Karpas-422 (cell line): ENCODE measurements around the gene RUNX2. TPM values are rescaled to one million over a fixed set of nuclear protein-coding genes. Genes with fewer than 3 reads are reported as not detected.
A peak's percentile ranks its signal among the peaks of the same experiment; 100 is the strongest.

Source experiments
- DNase-seq: peaks from one replicate; pipeline ENCODE4 v3.0.0-alpha.2; 2015
- H2AFZ ChIP-seq: fragments of 200-600 bp; sonication (generic); 2 replicates; pipeline ENCODE4 v1.6.1; 2014; ENCODE audit warnings: antibody characterized with exemption, low read length, mixed read lengths
- H3K27ac ChIP-seq: fragments of 200-600 bp; sonication (generic); 2 replicates; pipeline ENCODE4 v1.5.1; 2014; ENCODE audit warnings: mild to moderate bottlenecking, low read length, moderate library complexity
- H3K27me3 ChIP-seq: fragments of 200-600 bp; sonication (generic); 2 replicates; pipeline ENCODE4 v1.6.1; 2014; ENCODE audit warnings: low read length, mixed read lengths
- H3K36me3 ChIP-seq: fragments of 200-600 bp; sonication (generic); 2 replicates; pipeline ENCODE4 v1.6.1; 2014; ENCODE audit warnings: low read length, mixed read lengths; ENCODE audit not compliant: insufficient read depth
- H3K4me1 ChIP-seq: fragments of 200-600 bp; sonication (generic); 2 replicates; pipeline ENCODE4 v1.6.1; 2014; ENCODE audit warnings: mild to moderate bottlenecking, low read length, mixed read lengths
- H3K4me2 ChIP-seq: fragments of 200-600 bp; sonication (generic); 2 replicates; pipeline ENCODE4 v1.6.1; 2014; ENCODE audit warnings: low read length, low read depth, mild to moderate bottlenecking; ENCODE audit not compliant: poor library complexity, severe bottlenecking
- H3K4me3 ChIP-seq: fragments of 200-600 bp; sonication (generic); 2 replicates; pipeline ENCODE4 v1.5.1; 2014; ENCODE audit warnings: mild to moderate bottlenecking, antibody characterized with exemption, low read length, mixed read lengths
- H3K79me2 ChIP-seq: fragments of 200-600 bp; sonication (generic); 2 replicates; pipeline ENCODE4 v1.6.1; 2014; ENCODE audit warnings: mild to moderate bottlenecking, low read length, mixed read lengths
- H3K9ac ChIP-seq: fragments of 200-600 bp; sonication (generic); 2 replicates; pipeline ENCODE4 v1.6.0; 2014; ENCODE audit warnings: low read length
- H3K9me2 ChIP-seq: fragments of 200-600 bp; sonication (generic), shearing (Covaris generic); replicated peaks from 2 replicates; pipeline ENCODE4 v1.6.0; 2014; ENCODE audit warnings: mild to moderate bottlenecking, low read length, moderate library complexity; ENCODE audit not compliant: insufficient read depth
- H3K9me3 ChIP-seq: fragments of 300-700, 200-600 bp; sonication (generic); 2 replicates; pipeline ENCODE4 v1.6.1; 2014; ENCODE audit warnings: low read length, mixed read lengths
- H4K20me1 ChIP-seq: fragments of 200-600 bp; sonication (generic); 2 replicates; pipeline ENCODE4 v1.6.1; 2014; ENCODE audit warnings: mild to moderate bottlenecking, antibody characterized with exemption, low read length, low read depth; ENCODE audit not compliant: insufficient read depth
- total RNA-seq: library from RNA; depleted of rRNA; stranded (reverse); fragments of >200 nt; shearing (Covaris generic); gene quantifications from 2 replicates; pipeline ENCODE4 v1.2.3, GENCODE V29; 2014; ENCODE audit warnings: low replicate concordance

RUNX2 gene
- total RNA-seq, 1 experiment from 2014 or later, result 0.19 TPM

DNA sequence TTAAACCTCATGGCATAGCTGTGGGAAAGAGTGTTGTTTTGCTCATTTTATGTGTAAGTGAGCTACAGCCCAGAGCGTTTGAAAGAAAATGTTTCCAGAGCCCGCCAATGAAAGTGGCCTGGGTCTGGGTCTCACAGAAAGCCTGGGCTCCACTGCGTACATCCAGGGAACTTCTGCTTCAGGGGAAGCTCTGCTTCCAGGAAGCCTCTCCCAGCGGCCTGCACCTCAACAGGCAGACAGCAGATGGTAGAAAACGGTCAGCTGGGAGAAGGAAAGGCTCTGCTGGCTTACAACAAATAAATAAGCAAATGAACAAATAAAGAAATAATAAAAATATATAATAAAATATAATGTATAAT, 320.1 kb downstream of the RUNX2 start:
- no peaks in the 10 kb centered on the region for H3K79me2 ChIP-seq
- no peaks in the 10 kb centered on the region for H3K36me3 ChIP-seq
- H3K4me1 ChIP-seq, result peaks cover 4% of the 10 kb centered on the region
- no peak overlapping the region for H3K9ac ChIP-seq
- no peak for DNase-seq
- no peak overlapping the region for H3K27ac ChIP-seq
- no peaks in the 10 kb centered on the region for H4K20me1 ChIP-seq
- no peak overlapping the region for H3K4me3 ChIP-seq
- no peaks in the 10 kb centered on the region for H3K9me3 ChIP-seq
- no peaks in the 10 kb centered on the region for H3K9me2 ChIP-seq
- no peak overlapping the region for H2AFZ ChIP-seq
- H3K27me3 ChIP-seq, result no peaks in the 10 kb centered on the region
- no peak overlapping the region for H3K4me2 ChIP-seq

DNA sequence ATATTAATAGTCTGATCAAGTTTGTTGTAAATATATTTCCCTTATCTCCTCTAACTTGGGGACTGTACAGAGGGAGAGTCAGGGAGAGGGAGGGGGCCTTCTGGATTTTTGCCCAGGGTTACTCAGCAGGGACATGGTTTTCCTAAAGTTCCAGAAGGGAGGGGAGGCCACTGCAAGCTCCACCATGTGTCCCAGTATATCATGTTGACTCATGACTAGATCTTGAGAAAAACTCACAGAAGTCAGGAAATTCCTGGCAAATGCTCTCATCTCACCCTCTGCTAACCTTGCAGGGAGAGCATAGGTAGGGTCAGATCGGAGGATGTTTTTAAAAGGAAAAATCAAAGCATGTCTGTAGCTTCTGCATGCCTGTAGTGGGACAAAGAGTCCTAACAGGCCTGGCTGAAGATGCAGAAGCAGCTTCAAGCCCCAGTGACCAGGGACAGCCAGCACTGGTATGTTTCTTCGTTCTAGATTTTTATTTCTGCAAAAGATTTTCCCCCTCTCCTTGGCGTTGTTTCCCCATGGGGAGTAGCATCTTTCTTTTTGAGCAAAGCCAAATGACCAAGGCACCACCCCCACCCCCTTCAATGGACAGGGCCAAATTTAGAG, 322.5 kb downstream of the RUNX2 start:
- Histone ChIP-seq H3K4me3 (no peak overlapping the region), H2AFZ (no peak overlapping the region), H3K36me3 (no peaks in the 10 kb centered on the region), H3K27ac (no peak overlapping the region), H4K20me1 (no peaks in the 10 kb centered on the region), H3K4me1 (peaks cover 8% of the 10 kb centered on the region), H3K9me2 (no peaks in the 10 kb centered on the region), H3K4me2 (no peak overlapping the region), H3K79me2 (no peaks in the 10 kb centered on the region), H3K9me3 (no peaks in the 10 kb centered on the region), H3K9ac (no peak overlapping the region), H3K27me3 (no peaks in the 10 kb centered on the region)
- DNase-seq, result no peak

DNA sequence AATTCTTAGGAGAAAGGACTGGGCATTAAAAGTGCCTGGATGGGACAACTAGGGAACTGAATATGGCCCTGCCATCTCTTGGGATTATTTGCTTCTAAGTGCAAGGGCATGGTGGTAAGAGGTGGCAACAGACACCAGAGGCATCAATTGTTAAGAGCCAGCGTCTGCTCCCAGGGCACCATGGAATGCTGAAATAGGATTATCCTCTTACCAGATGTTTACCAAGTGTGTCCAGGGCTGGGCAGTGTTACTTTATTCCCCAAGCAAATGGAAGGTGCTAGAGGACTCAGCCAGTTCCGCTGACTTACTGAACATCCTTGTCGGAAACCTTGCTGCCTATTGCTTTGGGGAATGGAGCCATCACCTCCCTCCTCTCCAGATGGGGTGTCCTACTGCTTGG, 323.2 kb downstream of the RUNX2 start:
- Histone ChIP-seq H3K4me1 (peaks cover 8% of the 10 kb centered on the region), H3K79me2 (no peaks in the 10 kb centered on the region), H3K4me2 (no peak overlapping the region), H3K9ac (no peak overlapping the region), H3K27ac (no peak overlapping the region), H3K36me3 (no peaks in the 10 kb centered on the region), H3K27me3 (no peaks in the 10 kb centered on the region), H4K20me1 (no peaks in the 10 kb centered on the region), H2AFZ (no peak overlapping the region), H3K4me3 (no peak overlapping the region), H3K9me3 (no peaks in the 10 kb centered on the region), H3K9me2 (no peaks in the 10 kb centered on the region)
- no peak for DNase-seq

DNA sequence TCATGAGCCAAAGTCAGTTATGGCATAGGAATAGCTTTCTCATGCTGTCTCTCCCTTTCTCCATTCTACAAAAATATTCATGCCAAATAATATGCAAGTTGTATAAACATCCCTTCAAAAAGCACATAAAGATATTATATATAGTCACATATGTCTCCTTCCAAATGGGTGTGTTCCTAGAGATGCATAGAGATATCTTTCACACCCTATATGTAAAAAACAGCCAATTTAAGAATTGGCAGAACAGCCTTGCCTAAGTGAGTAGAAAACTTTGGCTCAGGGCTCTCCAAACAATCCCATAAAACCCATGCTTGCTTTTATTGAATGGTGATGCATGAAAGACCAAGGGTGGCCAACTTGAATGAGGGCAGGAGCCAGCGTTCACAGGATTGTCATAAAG, 324.3 kb downstream of the RUNX2 start:
- no peaks in the 10 kb centered on the region for H3K79me2 ChIP-seq
- H2AFZ ChIP-seq, result no peak overlapping the region
- no peak for DNase-seq
- H4K20me1 ChIP-seq, result no peaks in the 10 kb centered on the region
- no peak overlapping the region for H3K27ac ChIP-seq
- no peak overlapping the region for H3K4me3 ChIP-seq
- H3K9me3 ChIP-seq, result no peaks in the 10 kb centered on the region
- H3K9me2 ChIP-seq, result no peaks in the 10 kb centered on the region
- no peaks in the 10 kb centered on the region for H3K27me3 ChIP-seq
- H3K9ac ChIP-seq, result no peak overlapping the region
- no peaks in the 10 kb centered on the region for H3K36me3 ChIP-seq
- no peak overlapping the region for H3K4me2 ChIP-seq
- H3K4me1 ChIP-seq, result peaks cover 12% of the 10 kb centered on the region

DNA sequence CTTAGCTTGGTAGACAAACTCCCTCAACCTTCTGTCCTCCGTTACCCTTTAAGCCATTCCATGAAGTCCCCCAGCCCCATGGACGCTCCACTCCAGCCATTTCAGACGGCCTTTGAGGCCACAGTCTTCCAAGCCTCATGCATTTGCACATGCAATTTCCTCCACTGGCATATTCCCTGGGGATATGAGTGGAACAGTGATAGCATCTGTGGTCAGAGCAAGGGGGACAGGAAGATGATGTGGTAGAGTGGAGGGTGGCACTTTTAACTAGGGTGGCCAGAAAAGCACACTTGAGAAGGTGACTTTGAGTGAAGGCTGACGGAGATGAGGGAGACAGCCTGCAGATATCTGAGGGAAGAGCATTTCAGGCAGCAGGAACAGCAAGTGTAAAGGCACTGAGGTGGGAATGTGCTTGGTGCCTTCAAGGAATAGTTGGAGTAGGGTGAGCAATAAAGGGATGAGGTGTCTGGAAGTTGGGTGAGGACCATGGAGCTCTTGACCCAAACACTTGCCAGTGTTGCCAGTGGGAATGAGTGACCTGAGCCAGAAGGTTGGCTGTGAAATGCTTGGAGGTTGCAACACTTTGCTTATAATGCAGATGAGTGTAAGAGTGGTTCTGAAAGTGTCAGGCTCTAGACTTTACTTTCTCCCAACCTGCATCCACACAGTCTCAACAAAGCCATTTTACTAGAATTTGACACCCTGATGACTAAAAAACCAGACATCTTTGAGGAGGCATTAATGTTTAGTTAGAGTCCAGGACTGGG, 325.2 kb downstream of the RUNX2 start:
- Histone ChIP-seq H3K4me1 (peaks cover 21% of the 10 kb centered on the region), H3K4me3 (no peak overlapping the region), H2AFZ (no peak overlapping the region), H3K9ac (no peak overlapping the region), H3K27ac (no peak overlapping the region), H3K9me3 (no peaks in the 10 kb centered on the region), H3K9me2 (no peaks in the 10 kb centered on the region), H4K20me1 (no peaks in the 10 kb centered on the region), H3K36me3 (no peaks in the 10 kb centered on the region), H3K79me2 (no peaks in the 10 kb centered on the region), H3K4me2 (no peak overlapping the region), H3K27me3 (no peaks in the 10 kb centered on the region)
- DNase-seq, result no peak

DNA sequence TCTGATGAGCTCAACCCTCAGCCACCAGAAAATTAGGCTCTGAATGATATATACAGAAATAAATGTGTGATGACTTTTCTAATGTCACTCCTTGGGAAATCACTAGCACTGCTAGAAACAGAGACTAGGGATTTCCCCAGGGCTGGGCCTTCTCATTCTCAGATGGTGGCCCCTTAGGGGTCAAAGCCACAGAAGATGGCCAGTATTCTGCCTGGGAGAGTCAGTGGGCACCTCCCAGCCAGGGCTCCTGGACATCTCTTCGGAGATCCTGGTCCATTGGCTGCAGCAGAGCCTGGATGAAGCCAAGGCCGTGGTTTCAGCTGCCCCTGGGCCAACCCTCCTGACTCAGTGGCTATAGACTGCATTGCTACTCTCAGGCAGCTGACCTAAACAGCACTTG, 326.5 kb downstream of the RUNX2 start:
- Histone ChIP-seq H3K27me3 (no peaks in the 10 kb centered on the region), H3K79me2 (no peaks in the 10 kb centered on the region), H3K4me2 (no peak overlapping the region), H3K27ac (no peak overlapping the region), H4K20me1 (no peaks in the 10 kb centered on the region), H2AFZ (no peak overlapping the region), H3K9me3 (no peaks in the 10 kb centered on the region), H3K4me1 (peaks cover 34% of the 10 kb centered on the region), H3K9ac (no peak overlapping the region), H3K9me2 (no peaks in the 10 kb centered on the region), H3K36me3 (no peaks in the 10 kb centered on the region), H3K4me3 (no peak overlapping the region)
- DNase-seq, result no peak

DNA sequence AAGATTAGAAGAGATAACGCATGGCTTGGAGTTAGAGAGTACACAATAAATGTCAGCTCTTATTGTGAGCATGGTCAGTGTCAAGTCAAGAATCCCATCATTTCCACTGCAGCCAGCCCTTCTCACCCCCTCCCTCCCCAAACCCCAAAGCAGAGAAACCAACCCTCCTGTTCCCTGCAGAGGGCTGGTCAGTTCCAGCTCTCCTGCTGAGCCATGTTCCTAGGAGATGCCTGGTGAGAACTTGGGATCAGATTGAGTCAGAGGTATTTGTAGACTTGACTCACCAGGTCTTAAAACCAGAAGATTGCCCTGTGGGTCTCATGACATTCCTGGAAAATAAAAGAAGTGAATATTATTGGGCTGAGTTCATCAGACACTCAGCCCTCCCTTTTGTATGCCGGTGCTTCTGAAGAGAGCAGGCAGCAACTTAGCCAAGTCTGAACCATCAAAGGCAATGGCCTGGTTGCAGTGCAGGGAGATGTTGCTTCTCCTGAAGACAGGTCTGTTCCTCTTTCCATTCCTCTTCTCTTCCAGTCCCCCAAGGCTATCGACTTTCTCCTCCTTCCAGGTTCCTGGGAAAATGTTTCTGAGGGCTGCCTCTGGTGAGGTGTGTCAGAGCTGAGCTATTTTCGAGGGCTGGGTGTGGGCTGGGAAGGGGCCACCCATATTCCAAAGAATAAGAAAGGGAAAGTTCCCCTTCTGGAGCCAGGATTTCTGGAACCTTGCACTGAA, 327.8 kb downstream of the RUNX2 start:
- Histone ChIP-seq H3K36me3 (no peaks in the 10 kb centered on the region), H3K4me2 (no peak overlapping the region), H3K27ac (no peak overlapping the region), H3K4me1 (peaks cover 45% of the 10 kb centered on the region), H3K4me3 (no peak overlapping the region), H3K9ac (no peak overlapping the region), H3K79me2 (no peaks in the 10 kb centered on the region), H4K20me1 (no peaks in the 10 kb centered on the region), H3K27me3 (no peaks in the 10 kb centered on the region), H2AFZ (no peak overlapping the region), H3K9me2 (no peaks in the 10 kb centered on the region), H3K9me3 (no peaks in the 10 kb centered on the region)
- no peak for DNase-seq

DNA sequence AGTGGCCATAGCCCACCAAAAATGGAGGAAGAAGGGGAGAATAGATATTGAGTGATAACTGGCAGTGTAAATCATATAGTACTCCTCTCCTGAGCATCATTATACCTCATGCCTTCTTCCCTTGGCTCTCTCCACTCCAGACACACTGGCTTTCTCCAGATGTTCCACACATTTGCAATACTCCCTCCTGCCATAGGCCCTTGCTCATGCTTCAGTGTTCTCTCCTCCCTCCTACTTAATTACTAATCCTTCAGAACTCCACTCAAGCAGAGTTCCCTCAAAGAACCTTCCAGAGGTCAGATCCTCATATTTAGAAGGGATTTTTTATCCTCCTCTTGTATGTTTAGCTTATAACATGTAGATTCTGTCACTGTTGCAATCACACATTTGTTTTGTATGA, 329.1 kb downstream of the RUNX2 start:
- Histone ChIP-seq H3K4me3 (no peak overlapping the region), H3K27ac (peak overlapping the region; percentile 95; the same call in 1 of the 2 replicates), H3K36me3 (no peaks in the 10 kb centered on the region), H3K9me2 (no peaks in the 10 kb centered on the region), H4K20me1 (no peaks in the 10 kb centered on the region), H3K9me3 (no peaks in the 10 kb centered on the region), H3K4me1 (peaks cover 56% of the 10 kb centered on the region), H3K79me2 (no peaks in the 10 kb centered on the region), H3K27me3 (no peaks in the 10 kb centered on the region), H3K4me2 (no peak overlapping the region), H3K9ac (no peak overlapping the region), H2AFZ (no peak overlapping the region)
- DNase-seq, result no peak
